HepG2 (cell line): ENCODE results near the gene BAMBI. TPM values are rescaled to one million over a fixed set of nuclear protein-coding genes. Genes with fewer than 3 reads are reported as not detected.
A peak's percentile ranks its signal among the peaks of the same experiment; 100 is the strongest.

ENCODE experiments used
- ATAC-seq: fragments of 200-7000 bp; cut with Tn5 transposase; 3 replicates; pipeline ENCODE4 v1.9.1; 2020; ENCODE audit warnings: mild to moderate bottlenecking, moderate library complexity
- BruUV-seq: library from RNA; stranded (reverse); fragments of 400-500 nt; replicated peaks from 2 replicates; lab custom pipeline; 2021; lab: Mats Ljungman, UMichigan
- CTCF ChIA-PET: fragments of 300-600 bp; formaldehyde crosslinking; extraction: SDS; loops from one replicate; lab custom pipeline; 2021; ENCODE audit warnings: low total read pairs, inconsistent platforms, low intra/inter-chr PET ratio; lab: Yijun Ruan, JAX
- POLR2A ChIA-PET: fragments of 350-600 bp; sonication (Branson Sonifier 250); formaldehyde crosslinking; loops from one replicate; lab custom pipeline; 2020; ENCODE audit warnings: antibody characterized with exemption, inconsistent platforms; lab: Yijun Ruan, JAX
- DNase-seq: peaks from one replicate; pipeline ENCODE4 v3.0.0-alpha.2; 2015; ENCODE audit warnings: low spot score
- FAIRE-seq: peaks from 3 replicates; lab custom pipeline; 2011; peaks lifted over from hg19 to GRCh38; lab: Jason Lieb, UNC
- H2AFZ ChIP-seq: one replicate; pipeline ENCODE4 v1.6.1; 2011; ENCODE audit warnings: low read length, inconsistent platforms
- H3K27ac ChIP-seq: fragments of 300-600 bp; 3 replicates; pipeline ENCODE4 v1.8.0; 2011; ENCODE audit warnings: mixed run types, mild to moderate bottlenecking, mixed read lengths, low read length, inconsistent platforms; ENCODE audit not compliant: insufficient read depth; ENCODE audit errors: extremely low read length
- H3K27me3 ChIP-seq, 2 experiments: fragments of 200-600 bp in 1 of 2; 2 replicates in 1 of 2; 3 replicates in 1 of 2; pipeline versions ENCODE4 v1.6.0 to v1.8.0; 2011; ENCODE audit warnings: low read length in 2 of 2, mild to moderate bottlenecking in 2 of 2, moderate library complexity in 2 of 2, inconsistent platforms in 1 of 2; ENCODE audit not compliant: insufficient read depth in 2 of 2, control insufficient read depth in 1 of 2
- H3K36me3 ChIP-seq, 2 experiments: fragments of 200-600 bp in 1 of 2; replicated peaks in 1 of 2; 2 replicates in 1 of 2; 3 replicates in 1 of 2; pipeline versions ENCODE4 v1.5.1 to v1.8.0; 2011; ENCODE audit warnings: low read length in 2 of 2, inconsistent platforms in 1 of 2; ENCODE audit not compliant: insufficient read depth in 2 of 2, control insufficient read depth in 1 of 2
- H3K4me1 ChIP-seq: 2 replicates; pipeline ENCODE4 v1.5.1; 2012; ENCODE audit warnings: low read length, inconsistent platforms; ENCODE audit not compliant: insufficient read depth
- H3K4me2 ChIP-seq: 2 replicates; pipeline ENCODE4 v1.6.0; 2011; ENCODE audit warnings: low read depth, low read length, inconsistent platforms
- H3K4me3 ChIP-seq, 3 experiments: fragments of 200-600 bp in 1 of 3; sonication (generic), shearing (Covaris generic) in 1 of 3; replicated peaks in 1 of 3; 2 replicates each; pipeline ENCODE4 v1.5.1; 2011 to 2016; ENCODE audit warnings: low read length in 3 of 3, inconsistent platforms in 2 of 3, low read depth in 2 of 3, mild to moderate bottlenecking in 2 of 3, control low read depth in 1 of 3, mixed read lengths in 1 of 3; ENCODE audit not compliant: insufficient read depth in 1 of 3
- H3K79me2 ChIP-seq: one replicate; pipeline ENCODE4 v1.6.1; 2011; ENCODE audit warnings: low read length, inconsistent platforms; ENCODE audit not compliant: insufficient read depth
- H3K9ac ChIP-seq: 2 replicates; pipeline ENCODE4 v1.6.0; 2011; ENCODE audit warnings: mild to moderate bottlenecking, low read depth, low read length, inconsistent platforms; ENCODE audit not compliant: insufficient read depth
- H3K9me3 ChIP-seq: 2 replicates; pipeline ENCODE4 v1.5.1; 2012; ENCODE audit warnings: mild to moderate bottlenecking, low read length
- H4K20me1 ChIP-seq: 2 replicates; pipeline ENCODE4 v1.6.0; 2011; ENCODE audit warnings: inconsistent platforms, mild to moderate bottlenecking, low read length, moderate library complexity; ENCODE audit not compliant: insufficient read depth
- BORCS8-MEF2B ChIP-seq: sonication (generic); formaldehyde crosslinking; IDR thresholded peaks from 2 replicates; pipeline ENCODE4 v1.8.0; 2022; ENCODE audit warnings: mild to moderate bottlenecking, missing genetic modification reagents
- CERS6 ChIP-seq: sonication (generic); formaldehyde crosslinking; IDR thresholded peaks from 2 replicates; pipeline ENCODE4 v1.5.0; 2020; ENCODE audit warnings: missing genetic modification reagents
- CREM ChIP-seq, 2 experiments: sonication (generic) in 1 of 2; formaldehyde crosslinking in 1 of 2; IDR thresholded peaks; 2 replicates each; pipeline versions ENCODE4 v1.4.0 to v1.6.1; 2016 to 2020; ENCODE audit warnings: antibody characterized with exemption in 1 of 2, mild to moderate bottlenecking in 1 of 2, missing genetic modification reagents in 1 of 2
- E2F5 ChIP-seq: sonication (generic); formaldehyde crosslinking; conservative IDR thresholded peaks from 2 replicates; pipeline ENCODE4 v1.4.0; 2020; ENCODE audit warnings: missing genetic modification reagents
- ERF ChIP-seq: IDR thresholded peaks from 2 replicates; pipeline ENCODE4 v1.6.1; 2018; ENCODE audit warnings: missing biosample characterization, missing genetic modification reagents
- ETS1 ChIP-seq: sonication (generic); formaldehyde crosslinking; IDR thresholded peaks from 2 replicates; pipeline ENCODE4 v1.4.0; 2020; ENCODE audit warnings: missing genetic modification reagents
- GTF2F1 ChIP-seq: fragments of 150-350 bp; IDR thresholded peaks from 2 replicates; pipeline ENCODE4 v1.6.1; 2014; ENCODE audit warnings: low read length
- HDAC1 ChIP-seq: sonication (generic); formaldehyde crosslinking; IDR thresholded peaks from 2 replicates; pipeline ENCODE4 v1.5.1; 2020; ENCODE audit warnings: mild to moderate bottlenecking, missing genetic modification reagents
- HDAC2 ChIP-seq: sonication (generic); formaldehyde crosslinking; IDR thresholded peaks from 2 replicates; pipeline ENCODE4 v1.4.0; 2020; ENCODE audit warnings: missing genetic modification reagents
- MTERF4 ChIP-seq: sonication (generic); formaldehyde crosslinking; IDR thresholded peaks from 2 replicates; pipeline ENCODE4 v1.8.0; 2023; ENCODE audit warnings: mild to moderate bottlenecking, missing genetic modification reagents
- PRMT3 ChIP-seq: sonication (generic); formaldehyde crosslinking; IDR thresholded peaks from 2 replicates; pipeline ENCODE4 v1.8.1; 2022; ENCODE audit warnings: low read depth, mild to moderate bottlenecking, moderate library complexity, missing genetic modification reagents, borderline replicate concordance
- RBM22 ChIP-seq: fragments of 200-400 bp; formaldehyde crosslinking; optimal IDR thresholded peaks from 2 replicates; pipeline ENCODE3; 2017; ENCODE audit warnings: mild to moderate bottlenecking, low read length, moderate library complexity
- REXO4 ChIP-seq: sonication (generic); formaldehyde crosslinking; IDR thresholded peaks from 2 replicates; pipeline ENCODE4 v1.8.0; 2022; ENCODE audit warnings: missing genetic modification reagents, mild to moderate bottlenecking, borderline replicate concordance
- RFX1 ChIP-seq: fragments of 450-650 bp; IDR thresholded peaks from 2 replicates; pipeline ENCODE4 v1.6.1; 2017
- SOX13 ChIP-seq, 3 experiments: fragments of 450-650 bp in 1 of 3; sonication (generic) in 1 of 3; formaldehyde crosslinking in 1 of 3; IDR thresholded peaks in 2 of 3; conservative IDR thresholded peaks in 1 of 3; 2 replicates each; pipeline versions ENCODE4 v1.5.0 to v1.6.1; 2016 to 2020; ENCODE audit warnings: antibody characterized with exemption in 1 of 3, mild to moderate bottlenecking in 1 of 3, missing compliant biosample characterization in 1 of 3, missing genetic modification reagents in 1 of 3, moderate library complexity in 1 of 3
- STAG1 ChIP-seq: sonication (generic); formaldehyde crosslinking; IDR thresholded peaks from 2 replicates; pipeline ENCODE4 v1.4.0; 2020; ENCODE audit warnings: missing genetic modification reagents
- ZMYM2 ChIP-seq: sonication (generic); formaldehyde crosslinking; IDR thresholded peaks from 2 replicates; pipeline ENCODE4 v1.8.0; 2022; ENCODE audit warnings: mild to moderate bottlenecking, missing genetic modification reagents
- ZNF773 ChIP-seq: sonication (generic); formaldehyde crosslinking; IDR thresholded peaks from 2 replicates; pipeline ENCODE4 v1.4.0; 2020; ENCODE audit warnings: missing genetic modification reagents, borderline replicate concordance
- ZNF790 ChIP-seq: sonication (generic); formaldehyde crosslinking; IDR thresholded peaks from 2 replicates; pipeline ENCODE4 v1.8.0; 2022; ENCODE audit warnings: missing genetic modification reagents, mild to moderate bottlenecking, borderline replicate concordance
- WGBS: methylation state at CpG from one replicate; pipeline ENCODE4 v1.1.6; 2017; ENCODE audit warnings: low lambda C conversion rate; 5-methylcytosine and 5-hydroxymethylcytosine counted together
- in situ Hi-C: cut with HindIII; loops from 2 replicates; pipeline ENCODE4 v1.10.0; 2017; ENCODE audit warnings: low pct_unique_long_range_greater_than_20kb; ENCODE audit not compliant: extremely low pct_ligation_motif_present
- intact Hi-C: fragments of 100-400 bp; cut with micrococcal nuclease; formaldehyde crosslinking; loops from one replicate; pipeline ENCODE4 v1.10.0; 2022; ENCODE audit not compliant: unreplicated experiment
- polyA plus RNA-seq, 8 experiments: library from polyadenylated mRNA; depleted of rRNA in 3 of 8; stranded (reverse) in 7 of 8; unstranded in 1 of 8; fragments of >200 nt; fragmentation: Illumina TruSeq in 4 of 8; extraction: Trizol in 4 of 8; gene quantifications; 2 replicates each; pipeline versions ENCODE4 v1.2.1 to v1.2.3, GENCODE V29; 2011 to 2016; ENCODE audit warnings: low read depth in 4 of 8, missing spikeins in 1 of 8, mixed read lengths in 1 of 8; ENCODE audit not compliant: insufficient read depth in 1 of 8
- total RNA-seq, 5 experiments: library from RNA; depleted of rRNA; stranded (reverse); fragments of >200 nt; fragmentation: Illumina TruSeq; extraction: Trizol; gene quantifications; 2 replicates each; pipeline ENCODE4 v1.2.3, GENCODE V29; 2016; ENCODE audit warnings: low read depth in 1 of 5

BAMBI gene
- total and polyA plus RNA-seq, 2 of the 13 experiments (the other 11 are each of a cell fraction or from before 2014, with no cell fraction given): 12.0 to 23.6 TPM

- intact Hi-C loops (loop anchor here (1.0 to 2.0 kb wide), 2 partner anchors 34 to 676 kb away; no protein-coding TSS in a partner anchor), in situ Hi-C loops (no loop called here)
- FAIRE-seq: peak; percentile 92
- Histone ChIP-seq H3K9me3 (no peaks in the 10 kb centered on the region), H2AFZ (no peak overlapping the region), H3K4me2 (0 out of 2 replicates have a peak overlapping the region, but pooled peaks have one; percentile 1), H3K27ac (no peak overlapping the region), H3K79me2 (no peaks in the 10 kb centered on the region), H3K4me1 (peaks cover 16% of the 10 kb centered on the region), H3K9ac (no peak overlapping the region), H3K4me3 (no peak overlapping the region), H3K27me3 (peaks cover 0 to 4% of the 10 kb centered on the region in 2 experiments; a peak in 1 of 5 replicates), H4K20me1 (no peaks in the 10 kb centered on the region), H3K36me3 (no peaks in the 10 kb centered on the region)
- POLR2A ChIA-PET: no interaction called here
- DNase-seq: peak; percentile 62
- WGBS: 5% methylated on average over 11 of the region's 15 CpGs
- peak; percentile 87 for ATAC-seq
- CTCF ChIA-PET: interaction anchor here (0.9 to 1.9 kb wide), 4 partner anchors 500 to 676 kb away, joined by 3 to 14 read pairs (median 7); no protein-coding TSS in a partner anchor
- no TSS peak for BruUV-seq
- TF ChIP-seq E2F5 (CRISPR knock-in tag) (no peak), ZMYM2 (CRISPR knock-in tag) (no peak), PRMT3 (no peak), CREM (IDR thresholded peaks at IDR 0.05) (no peak), CREM (CRISPR knock-in tag; IDR thresholded peaks at IDR 0.05) (no peak), RBM22 (no peak), ERF (CRISPR knock-in tag) (no peak), ETS1 (CRISPR knock-in tag) (no peak), HDAC2 (no peak), SOX13 (IDR thresholded peaks at IDR 0.05) (no peak), SOX13 (CRISPR knock-in tag; conservative IDR thresholded peaks at IDR 0.05 in 1 of 2, IDR thresholded peaks at IDR 0.05 in 1 of 2) (no peak), REXO4 (CRISPR knock-in tag) (no peak), ZNF773 (CRISPR knock-in tag) (no peak), HDAC1 (no peak), CERS6 (CRISPR knock-in tag) (no peak), GTF2F1 (no peak), ZNF790 (no peak), RFX1 (no peak), MTERF4 (no peak), STAG1 (CRISPR knock-in tag) (peak; percentile 95), BORCS8-MEF2B (CRISPR knock-in tag) (no peak)
These were observed 49.0 kb upstream of the BAMBI start for GRCh38 chr10:28628184-28628893.
